8988T (cell line): ENCODE data around the gene OCIAD2.
"Not testable (repeated sequence)": the region's sequence is repeated elsewhere in the genome, so short reads cannot be mapped to it uniquely, and the experiment has no call there.

Source experiments
- DNase-seq: peaks from one replicate; pipeline ENCODE4 v3.0.0; 2011

Gene OCIAD2

DNA sequence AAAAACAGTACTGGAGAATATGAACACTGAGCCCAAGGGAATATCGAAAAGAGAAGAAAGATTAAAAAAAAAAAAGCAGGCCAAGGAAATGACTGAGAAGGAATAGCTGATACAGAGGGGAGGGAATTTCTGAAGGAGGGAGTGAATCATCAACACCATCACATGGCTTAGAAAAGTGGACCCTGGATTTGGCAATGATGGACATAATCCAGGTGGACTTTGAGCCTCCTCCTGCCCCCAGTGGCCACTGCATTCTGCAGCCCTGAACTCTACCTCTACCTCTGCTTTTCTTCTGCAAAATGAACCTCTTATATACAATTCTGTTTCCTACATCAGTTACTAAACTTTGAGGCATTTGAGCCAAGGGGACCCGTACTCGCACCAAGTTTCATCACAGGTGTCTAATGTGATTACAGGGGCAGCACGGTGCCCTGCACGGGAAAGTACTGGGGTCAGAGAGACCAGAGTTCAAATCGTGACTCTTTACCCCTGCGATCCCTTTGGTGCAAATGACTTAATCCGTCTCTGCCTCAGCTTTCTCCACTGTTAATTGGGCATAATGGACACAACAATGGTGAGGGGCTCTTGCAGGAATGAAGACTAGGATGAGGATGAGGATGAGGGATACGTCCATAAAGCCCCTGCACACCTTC, 1.1 kb downstream of the OCIAD2 start:
- no peak for DNase-seq

DNA sequence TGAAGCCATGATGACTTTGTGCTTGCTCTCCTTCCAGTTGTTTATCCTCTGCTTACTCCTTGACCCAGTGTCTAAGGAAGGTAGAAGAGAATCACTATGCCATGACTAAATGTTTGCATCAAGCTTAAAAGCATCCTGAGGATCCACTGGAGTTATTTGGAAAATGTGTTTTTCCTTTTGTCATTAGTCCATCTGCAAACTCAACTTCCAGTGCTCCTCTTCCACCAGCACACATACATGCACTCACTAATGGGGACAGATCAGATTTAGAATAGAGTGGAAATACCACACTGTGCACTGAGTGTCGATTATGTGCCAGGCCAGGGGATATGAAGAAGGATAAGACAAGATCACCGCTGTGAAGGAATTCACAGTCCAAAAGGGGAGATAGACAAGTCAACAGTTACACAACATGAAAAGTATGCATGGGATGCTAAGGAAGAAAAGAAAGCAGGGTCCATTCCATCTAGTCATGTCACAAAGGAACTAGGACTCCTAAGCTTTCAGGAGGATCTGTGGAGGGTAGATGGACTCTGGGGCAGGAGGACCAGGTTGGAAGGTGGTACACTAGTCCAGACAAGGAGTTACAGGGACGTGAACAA, 1.9 kb downstream of the OCIAD2 start:
- DNase-seq, result no peak

DNA sequence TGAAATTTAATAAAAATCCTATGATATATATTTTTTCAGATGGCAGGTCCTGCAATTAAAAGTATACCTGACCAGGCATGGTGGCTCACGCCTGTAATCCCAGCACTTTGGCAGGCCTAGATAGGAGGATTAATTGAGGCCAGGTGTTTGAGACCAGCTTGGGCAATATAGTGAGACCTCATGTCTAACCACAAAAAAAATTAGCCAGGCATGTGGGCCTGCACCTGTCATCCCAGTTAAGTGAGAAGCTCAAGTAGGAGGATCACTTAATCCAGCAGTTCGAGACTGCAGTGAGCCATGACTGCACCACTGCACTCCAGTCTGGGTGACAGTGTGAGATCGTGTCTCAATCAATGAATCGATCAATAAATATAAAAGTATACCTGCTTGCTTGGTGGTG, 2.5 kb downstream of the OCIAD2 start:
- no peak for DNase-seq

DNA sequence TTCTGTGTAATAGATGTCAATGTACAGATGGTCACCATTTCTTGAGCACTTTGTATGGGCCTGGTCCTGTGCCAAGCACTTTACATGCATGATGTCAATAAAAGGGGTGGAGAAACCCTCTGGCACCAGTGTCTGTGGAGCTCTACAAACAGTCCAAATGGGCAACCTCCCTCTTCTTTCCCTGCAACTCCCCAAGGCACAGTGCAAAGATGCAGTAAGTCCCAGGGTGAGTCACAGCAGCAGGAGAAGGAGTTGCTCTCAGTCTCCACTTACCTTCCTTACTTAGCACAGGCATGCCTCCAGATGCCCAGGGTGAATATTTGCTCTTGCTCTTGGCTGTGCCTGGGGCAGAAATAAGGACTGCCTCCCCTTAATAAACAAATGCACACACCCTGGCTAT, 4.3 kb downstream of the OCIAD2 start:
- no peak for DNase-seq

DNA sequence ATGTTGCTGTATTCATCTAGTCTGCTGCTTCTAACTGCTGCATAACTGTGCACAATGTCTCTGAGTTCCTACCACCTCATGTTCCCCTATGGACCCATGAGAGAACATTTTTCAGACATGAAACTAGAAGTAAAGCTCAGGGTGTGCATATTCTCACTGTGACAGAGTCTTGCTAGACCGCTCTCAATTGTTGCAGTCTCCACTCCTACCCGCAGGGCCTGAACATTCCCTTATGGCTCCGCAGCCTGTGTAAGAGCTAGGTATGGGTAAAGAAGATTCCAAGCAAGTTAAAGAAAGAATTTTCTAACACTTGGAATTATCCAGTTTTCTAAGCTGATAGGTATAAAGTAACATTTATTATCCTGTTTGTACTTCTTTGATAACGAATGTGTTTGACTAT, 5.4 kb downstream of the OCIAD2 start:
- no peak for DNase-seq

DNA sequence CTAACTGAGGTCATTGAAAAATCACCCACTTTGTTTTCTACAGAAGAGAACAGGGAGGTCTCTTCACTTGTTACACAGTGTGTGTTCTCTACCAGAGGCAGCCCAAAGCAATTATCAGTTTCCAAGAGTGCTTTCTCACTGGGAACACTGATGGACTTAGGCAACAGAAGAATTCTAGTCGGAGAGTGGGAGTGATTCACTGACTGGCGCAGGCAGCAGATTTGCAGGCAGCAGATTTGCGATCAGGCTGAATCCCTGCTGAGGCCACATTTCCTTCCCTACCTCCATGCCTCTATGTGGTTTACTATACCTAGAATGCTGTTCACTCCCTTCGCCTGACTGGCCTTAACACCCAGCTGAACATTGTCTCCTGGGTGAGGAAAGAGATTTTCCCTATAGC, 6.6 kb downstream of the OCIAD2 start:
- DNase-seq, result no peak

DNA sequence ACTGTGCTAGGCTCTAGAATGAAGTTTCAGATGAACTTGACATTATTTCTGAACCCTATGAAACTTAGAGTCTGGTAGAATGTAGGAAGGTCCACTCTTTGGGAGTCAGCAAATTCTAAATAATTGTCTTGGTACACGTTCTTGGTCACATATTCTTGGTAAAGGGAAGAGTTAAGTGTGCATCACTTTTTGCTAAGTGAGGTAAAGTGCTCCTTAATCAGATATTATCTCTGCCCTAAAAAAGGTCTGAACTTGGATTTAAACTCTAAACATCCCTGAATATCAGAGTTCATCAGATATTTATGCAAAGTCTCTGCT, 7.2 kb downstream of the OCIAD2 start:
- no peak for DNase-seq

DNA sequence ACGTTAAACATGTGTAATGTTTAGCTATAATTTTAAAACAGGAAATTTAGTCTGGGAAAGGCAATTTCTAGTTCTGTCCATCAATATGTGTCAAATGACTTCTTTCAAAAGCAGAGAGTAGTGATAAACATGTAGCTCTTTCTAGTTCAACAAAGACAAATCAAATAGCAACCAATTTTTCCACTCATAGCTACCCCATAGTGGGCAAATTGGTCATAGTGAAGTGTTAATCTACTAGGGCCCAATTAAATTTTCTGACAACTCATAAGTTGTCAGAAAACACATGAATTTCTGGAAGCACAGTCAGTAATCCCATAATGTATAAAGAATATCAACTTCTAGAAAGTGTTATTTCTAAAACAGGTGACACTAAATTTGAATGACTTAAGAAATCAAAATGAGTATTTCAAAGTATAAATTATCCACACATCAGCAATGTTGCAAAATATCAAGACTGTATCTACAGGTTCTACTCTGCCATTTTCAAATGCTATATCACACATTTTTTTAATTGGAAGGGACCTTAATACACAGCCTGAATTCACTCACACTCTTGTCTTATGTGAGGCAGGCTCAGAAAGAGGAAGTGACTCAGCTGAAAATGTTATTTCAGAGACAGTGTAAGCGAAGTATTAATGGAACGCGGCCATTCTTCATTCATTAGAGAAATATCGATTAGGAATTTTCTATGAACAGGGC, 7.7 kb downstream of the OCIAD2 start:
- DNase-seq, result no peak

DNA sequence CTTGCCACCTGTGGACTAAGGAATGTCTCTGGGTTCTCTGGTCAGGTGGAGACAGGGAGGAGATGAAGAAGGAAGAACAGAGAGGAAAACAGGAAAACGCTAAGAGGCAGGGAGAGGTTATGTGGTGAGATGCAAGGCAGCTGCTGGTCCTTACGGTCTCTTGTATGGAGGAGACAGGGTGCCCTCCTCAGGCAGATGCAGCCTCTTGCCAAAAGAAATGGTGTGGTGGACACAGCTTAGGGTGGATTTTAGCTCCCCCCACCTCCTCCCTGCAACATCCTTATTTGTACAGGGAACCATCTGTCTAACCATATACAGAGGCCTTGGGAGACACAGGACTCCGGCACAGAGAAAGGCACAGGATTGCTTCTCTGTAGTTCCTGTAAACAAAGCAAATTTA, 9.7 kb downstream of the OCIAD2 start:
- DNase-seq, result no peak

DNA sequence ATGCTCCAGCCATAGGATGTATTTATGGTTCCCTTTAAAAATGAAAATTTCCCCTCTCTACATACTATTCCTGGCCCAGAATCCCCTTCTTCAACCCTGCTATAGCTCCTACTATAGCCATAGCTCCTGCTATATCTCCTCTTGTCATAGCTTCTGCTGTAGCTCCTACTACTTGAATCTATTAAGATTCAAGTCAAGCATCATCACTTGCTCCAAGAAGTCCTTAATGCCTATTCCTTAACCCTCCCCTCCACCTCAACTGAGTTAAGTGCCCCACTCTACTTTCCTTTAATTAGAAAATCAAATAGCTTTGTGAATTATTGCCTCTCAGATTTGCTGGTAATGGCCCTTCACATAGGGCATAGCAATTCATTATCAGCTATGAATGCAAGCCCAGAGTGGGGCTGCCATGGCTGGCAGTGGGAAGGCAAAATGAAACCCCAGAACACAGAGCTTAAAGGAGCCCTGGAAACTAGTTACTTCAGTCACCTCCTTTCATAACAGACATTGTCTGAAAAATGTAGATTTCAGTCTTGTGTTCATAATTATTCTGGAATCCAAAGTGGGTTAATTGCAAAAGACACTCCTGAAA, 15.4 kb downstream of the OCIAD2 start:
- DNase-seq, result no peak

DNA sequence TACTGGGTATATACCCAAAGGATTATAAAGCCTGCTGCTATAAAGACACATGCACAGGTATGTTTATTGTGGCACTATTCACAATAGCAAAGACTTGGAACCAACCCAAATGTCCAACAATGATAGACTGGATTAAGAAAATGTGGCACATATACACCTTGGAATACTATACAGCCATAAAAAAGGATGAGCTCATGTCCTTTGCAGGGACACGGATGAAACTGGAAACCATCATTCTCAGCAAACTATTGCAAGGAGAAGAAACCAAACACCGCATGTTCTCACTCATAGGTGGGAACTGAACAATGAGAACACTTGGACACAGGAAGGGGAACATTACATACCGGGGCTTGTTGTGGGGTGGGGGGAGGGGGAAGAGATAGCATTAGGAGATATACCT, 16.8 kb downstream of the OCIAD2 start:
- not testable (repeated sequence) for DNase-seq

DNA sequence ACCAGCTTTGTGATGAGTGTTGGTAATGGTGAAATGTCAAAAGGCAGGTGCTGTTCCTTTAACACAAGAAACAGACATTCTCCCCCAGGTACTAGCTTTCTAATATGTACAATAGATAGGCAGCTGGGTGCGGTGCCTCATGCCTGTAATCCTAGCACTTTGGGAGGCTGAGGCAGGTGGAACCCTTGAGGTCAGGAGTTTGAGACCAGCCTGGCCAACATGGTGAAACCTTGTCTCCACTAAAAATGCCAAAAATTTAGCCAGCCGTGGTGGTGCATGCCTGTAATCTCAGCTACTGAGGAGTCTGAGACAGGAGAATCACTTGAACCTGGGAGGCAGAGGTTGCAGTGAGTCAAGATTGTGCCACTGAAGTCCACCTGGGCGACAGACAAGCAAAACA, 24.9 kb downstream of the OCIAD2 start:
- DNase-seq, result not testable (repeated sequence)

DNA sequence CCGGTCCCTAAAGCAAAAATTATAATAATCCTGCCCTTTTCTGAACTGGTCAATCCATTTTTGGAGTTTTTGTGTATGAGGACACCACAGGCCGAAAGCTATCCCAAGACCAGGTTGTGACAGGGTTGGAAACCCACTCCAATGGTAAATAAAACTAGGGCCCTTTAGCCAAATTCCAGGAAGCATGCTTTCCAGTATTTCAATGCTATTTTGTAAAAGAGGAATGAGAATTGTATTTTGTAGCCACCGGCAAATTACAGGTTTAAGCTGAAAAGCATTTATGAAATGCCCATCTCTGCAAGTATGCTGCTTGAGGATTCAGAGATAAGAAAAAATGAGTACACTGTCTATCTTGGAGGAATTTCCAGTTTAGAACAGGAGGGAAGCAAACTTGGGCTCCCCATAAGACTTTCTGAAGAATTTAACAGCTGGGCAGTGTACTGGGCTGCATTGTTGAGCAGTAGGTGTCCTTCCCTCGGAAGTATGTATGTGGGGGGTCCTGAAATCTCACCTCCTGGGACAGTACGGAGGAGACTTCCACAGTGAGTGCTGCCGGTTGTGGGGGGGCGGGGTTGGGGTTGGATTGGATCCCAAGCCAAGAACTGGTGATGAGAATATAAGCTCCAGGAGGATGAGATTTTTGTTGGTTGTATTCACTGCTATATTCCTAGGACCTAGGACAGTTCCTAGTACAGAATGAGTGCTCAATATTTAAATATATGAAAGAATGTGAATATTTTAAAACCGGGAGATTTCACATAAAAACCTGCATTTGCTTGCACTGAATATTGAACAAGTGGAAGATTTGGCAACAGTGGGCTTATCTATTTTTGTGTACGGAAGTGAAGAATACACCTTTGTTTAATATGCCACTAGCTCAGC, 26.8 kb downstream of the OCIAD2 start:
- DNase-seq, result no peak

DNA sequence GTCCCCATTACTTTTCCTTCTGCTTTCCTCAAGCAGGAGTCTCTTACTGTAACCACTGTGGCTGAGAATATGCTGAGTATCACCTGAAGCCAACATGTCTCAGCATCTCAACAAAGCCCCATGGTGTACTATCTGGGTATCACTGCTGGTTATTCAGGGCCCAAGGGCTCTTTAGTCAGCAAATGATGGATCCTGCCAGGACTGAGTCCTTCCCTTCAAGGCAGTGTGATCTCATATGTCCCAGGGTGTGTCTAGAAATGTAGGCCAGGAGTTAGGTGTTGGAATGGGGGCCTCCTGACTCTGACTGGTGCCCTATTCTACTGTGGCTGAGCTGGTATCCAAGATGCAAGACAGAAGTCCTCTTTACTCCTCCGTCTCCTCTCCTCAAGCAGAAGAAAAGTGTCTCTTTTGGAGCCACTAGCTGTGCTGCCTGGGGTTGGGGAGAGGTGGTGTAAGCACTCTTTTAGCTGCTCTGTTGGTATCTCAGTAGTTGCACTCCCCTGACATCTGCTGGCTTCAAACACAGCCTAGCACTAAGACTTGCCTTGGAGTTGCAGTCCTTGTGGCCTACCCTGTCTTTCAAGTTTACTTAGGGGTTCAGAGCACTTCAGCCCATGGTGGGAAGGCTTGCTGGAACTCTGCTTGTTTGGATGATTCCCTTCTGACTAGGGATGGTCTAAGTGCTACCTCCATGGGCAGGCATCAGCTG, 28.6 kb downstream of the OCIAD2 start:
- no peak for DNase-seq

DNA sequence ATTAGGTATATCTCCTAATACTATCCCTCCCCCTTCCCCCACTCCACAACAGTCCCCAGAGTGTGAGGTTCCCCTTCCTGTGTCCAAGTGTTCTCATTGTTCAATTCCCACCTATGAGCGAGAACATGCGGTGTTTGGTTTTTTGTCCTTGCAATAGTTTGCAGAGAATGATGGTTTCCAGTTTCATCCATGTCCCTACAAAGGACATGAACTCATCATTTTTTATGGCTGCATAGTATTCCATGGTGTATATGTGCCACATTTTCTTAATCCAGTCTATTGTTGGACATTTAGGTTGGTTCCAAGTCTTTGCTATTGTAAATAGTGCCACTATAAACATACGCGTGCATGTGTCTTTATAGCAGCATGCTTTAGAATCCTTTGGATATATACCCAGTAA, 41.9 kb downstream of the OCIAD2 start:
- not testable (repeated sequence) for DNase-seq

DNA sequence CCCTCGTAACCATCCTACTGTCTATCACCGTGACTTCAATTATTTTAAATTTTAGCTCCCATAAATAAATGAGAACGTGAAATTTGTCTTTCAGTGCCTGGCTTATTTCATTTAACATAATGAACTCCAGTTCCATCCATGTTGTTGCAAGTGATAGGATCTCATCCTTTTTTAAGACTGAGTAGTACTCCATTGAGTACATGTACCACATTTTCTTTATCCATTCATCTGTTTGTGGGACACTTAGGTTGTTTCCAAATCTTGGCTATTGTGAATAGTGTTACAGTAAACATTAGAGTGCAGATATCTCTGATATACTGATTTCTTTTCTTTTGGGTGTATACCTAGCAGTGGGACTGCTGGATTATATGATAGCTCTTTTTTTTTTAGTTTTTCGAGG, 42.8 kb downstream of the OCIAD2 start:
- no peak for DNase-seq

DNA sequence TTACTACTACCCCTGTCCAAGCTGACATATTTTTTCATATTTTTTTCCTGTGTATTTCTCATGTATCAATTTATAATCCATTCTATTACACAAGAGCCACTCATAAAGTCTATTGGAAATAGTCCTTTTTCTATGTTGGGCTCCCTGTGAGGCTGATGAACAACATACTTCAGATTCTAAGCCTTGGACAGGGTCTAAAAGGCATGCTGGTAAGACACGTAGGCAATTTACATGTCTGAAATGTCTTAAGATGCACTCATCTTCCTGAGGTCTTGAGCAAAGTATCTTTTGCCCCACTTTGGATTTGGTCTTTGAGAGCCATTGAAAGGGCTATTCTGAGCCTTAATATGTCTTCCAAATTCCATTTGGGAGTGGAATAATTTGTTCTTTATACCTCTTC, 43.9 kb downstream of the OCIAD2 start:
- DNase-seq, result no peak

DNA sequence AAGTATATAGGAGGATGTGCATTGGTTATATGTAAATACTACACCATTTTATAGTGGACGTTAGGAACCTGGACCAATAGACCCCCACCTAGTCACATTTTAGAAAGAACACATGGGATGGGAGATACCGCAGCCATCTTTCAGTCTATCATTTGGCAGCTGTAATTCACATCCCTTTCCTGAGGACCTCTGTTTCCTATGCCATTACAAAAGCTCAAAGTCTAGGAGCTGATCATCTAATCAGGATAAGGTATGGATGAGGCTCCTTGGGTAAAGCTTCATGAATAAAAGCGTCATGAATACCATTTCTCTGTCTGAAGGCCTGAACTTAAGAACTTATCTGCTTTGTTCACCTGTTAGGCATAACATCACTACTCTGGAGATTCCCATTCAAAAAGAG, 44.5 kb downstream of the OCIAD2 start:
- no peak for DNase-seq

DNA sequence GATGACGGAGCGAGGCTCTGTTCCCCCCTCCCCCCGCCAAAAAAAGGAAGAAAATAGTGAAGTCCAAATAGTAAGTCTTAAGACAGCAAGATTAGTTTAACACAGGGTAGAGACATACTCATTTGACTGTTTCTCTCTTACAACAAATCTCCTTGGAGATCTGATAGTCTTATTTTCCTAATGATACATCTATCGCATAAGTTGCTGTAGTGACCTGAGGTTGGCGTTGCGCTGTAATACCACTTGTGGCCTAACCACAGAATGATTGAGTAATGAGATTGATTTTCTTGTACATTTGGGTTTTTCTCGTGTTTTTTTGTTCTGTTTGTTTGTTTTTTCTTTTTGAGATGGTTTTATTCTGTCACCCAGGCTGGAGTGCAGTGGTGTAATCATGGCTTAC, 48.4 kb downstream of the OCIAD2 start:
- no peak for DNase-seq

DNA sequence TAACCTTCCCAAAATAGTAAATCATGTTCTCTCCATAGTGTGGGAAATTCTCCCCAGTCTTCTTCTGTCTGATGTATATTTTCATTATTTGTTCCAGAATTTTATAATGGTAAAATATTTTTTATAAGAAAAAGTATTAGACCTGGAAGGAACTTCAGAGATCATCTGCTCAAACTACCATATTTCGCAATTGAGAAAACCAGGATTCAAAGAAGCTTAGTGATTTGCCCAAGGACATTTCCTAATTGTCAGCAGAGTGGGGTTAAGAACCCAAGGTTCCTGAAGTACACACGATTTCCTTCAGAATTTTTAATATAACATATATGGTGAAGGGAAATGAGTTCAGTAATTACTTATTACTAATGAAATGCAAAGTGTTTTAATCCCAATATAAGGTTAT, 51.6 kb downstream of the OCIAD2 start:
- DNase-seq, result no peak

DNA sequence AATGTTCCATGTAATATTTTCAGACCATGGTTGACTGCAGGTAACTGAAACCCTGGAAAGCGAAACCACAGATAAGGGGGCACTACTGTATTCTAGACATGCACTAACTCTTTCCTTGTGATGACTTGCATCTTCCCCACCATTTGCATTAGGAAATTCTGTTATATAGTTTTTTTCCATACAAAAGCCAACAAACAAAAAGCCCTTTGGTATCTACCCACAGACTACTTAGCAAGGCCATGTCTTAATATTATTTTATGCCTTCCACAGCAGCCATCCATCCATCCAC, 52.2 kb downstream of the OCIAD2 start:
- no peak for DNase-seq

DNA sequence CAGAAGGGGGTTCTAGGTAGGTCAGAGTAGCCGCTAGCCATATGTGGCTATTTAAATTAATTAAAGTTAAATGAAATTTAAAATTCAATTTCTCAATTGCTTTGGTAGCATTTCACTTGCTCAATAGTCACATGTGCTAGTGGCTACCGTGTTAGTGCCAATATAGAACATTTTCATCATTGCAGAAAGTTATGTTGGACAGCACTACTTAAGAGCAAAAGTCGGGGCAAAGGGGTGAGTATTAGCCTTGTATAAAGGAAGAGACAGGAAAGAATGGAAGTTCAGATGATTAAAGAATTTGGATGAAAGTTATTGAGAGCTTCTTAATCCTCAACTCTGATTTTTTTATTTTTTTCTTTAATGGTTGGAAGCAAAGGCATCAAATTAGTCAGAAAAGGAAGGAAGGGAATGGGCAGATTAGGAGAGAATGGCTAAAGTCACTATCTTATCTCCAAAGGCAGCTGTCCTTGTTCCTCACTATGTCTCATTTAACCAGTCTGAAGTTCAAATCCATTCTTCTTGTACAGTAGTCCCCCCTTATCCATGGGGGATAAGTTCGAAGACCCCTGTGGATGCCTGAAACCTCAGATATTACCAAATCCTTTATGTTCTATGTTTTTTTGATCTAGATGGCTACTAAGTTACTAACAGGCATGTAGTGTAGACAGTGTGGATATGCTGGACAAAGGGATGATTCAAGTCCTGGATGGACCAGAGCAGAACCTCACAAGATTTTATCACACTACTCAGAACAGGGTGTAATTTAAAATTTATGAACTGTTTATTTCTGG, 52.8 kb downstream of the OCIAD2 start:
- no peak for DNase-seq
